GM19035 (cell line): ENCODE data around the gene CHST9.
"Not testable (repeated sequence)": the region's sequence is repeated elsewhere in the genome, so short reads cannot be mapped to it uniquely, and the experiment has no call there.

Experiments
- ATAC-seq: cut with Tn5 transposase; IDR thresholded peaks from one replicate; pipeline ENCODE4 v1.9.1; 2021; ENCODE audit not compliant: unreplicated experiment

CHST9 gene

GRCh38 chr18:27108842-27109241 is 76.3 kb downstream of the CHST9 start:
- ATAC-seq, result no peak

GRCh38 chr18:27104743-27105142 is 80.4 kb downstream of the CHST9 start:
- ATAC-seq, result no peak

DNA sequence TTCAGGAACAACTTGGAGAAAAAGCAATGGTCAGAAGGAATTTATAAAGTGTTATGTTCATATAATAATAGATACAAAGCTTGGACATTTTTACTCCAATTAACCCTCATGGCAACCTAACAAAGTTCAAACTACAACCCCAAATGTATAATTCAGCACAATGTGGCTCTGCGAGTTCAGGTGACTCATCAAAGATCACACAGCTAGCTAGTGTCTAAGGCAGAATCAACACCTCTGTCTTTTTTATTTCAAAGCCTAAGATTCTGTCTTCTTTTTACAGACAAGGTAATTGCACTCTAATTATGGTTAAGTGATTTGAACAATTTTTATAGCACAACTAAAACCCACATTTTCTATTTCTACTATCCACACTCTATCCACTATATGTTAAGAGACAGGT is 90.5 kb downstream of the CHST9 start:
- ATAC-seq, result no peak

GRCh38 chr18:27093290-27093689 is 91.8 kb downstream of the CHST9 start:
- ATAC-seq, result not testable (repeated sequence)

DNA sequence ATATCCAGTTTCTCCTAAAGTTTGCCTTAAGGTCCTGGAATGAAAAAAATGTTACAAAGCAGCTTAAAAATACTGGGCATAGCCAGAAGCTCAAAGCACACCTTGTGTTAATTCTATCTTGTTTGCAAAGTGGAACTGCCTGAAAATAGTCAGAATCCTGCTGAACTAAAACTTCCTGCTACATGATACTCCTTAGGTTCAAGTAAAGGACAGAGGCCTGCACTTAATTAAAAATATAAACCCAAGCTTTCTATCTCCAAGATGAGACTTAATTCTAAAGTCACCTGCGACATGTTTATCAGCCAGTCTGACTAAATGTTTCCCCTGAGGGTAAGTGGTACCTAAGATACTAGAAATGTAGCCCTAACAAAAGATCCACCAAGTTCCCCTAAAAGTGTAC is 103.4 kb downstream of the CHST9 start:
- no peak for ATAC-seq

DNA sequence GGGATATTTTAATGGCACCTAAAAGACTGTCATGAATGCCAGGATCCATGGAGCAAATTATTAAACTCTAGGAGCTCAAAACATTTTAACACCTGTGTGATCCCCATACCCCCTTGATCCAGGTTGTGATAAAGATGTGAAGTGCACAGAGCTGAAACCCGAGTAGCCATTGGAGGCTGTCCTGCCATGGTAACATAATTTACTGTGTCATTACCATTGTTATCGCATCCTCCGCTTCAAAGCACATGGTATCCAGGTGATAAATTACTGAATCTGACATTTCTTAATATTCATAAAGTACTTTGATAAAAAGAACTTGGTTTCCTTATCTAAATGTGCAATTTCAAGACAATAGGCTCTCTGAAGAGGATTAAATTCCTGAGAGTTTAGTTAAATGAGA is 109.3 kb downstream of the CHST9 start:
- ATAC-seq, result no peak

- peak; percentile 96 for ATAC-seq
Observed at GRCh38 chr18:27073404-27073830, 111.7 kb downstream of the CHST9 start.

- no peak for ATAC-seq
Observed at GRCh38 chr18:27064673-27065072, 120.4 kb downstream of the CHST9 start.

DNA sequence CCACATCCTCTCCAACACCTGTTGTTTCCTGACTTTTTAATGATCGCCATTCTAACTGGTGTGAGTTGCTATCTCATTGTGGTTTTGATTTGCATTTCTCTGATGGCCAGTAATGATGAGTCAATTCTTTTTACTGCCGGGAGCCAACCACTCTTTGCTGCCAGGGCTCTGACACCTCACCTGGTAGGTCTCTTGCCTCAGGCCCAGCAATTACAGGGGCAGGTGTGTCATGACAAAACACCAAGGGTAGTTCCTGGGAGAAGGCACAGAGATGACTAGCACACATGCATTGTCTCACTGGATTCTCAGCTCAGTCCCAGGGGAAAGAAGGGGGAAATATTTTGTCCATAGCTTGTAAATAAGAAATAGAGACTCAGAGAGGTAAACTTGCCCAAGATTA is 122.3 kb downstream of the CHST9 start:
- no peak for ATAC-seq

DNA sequence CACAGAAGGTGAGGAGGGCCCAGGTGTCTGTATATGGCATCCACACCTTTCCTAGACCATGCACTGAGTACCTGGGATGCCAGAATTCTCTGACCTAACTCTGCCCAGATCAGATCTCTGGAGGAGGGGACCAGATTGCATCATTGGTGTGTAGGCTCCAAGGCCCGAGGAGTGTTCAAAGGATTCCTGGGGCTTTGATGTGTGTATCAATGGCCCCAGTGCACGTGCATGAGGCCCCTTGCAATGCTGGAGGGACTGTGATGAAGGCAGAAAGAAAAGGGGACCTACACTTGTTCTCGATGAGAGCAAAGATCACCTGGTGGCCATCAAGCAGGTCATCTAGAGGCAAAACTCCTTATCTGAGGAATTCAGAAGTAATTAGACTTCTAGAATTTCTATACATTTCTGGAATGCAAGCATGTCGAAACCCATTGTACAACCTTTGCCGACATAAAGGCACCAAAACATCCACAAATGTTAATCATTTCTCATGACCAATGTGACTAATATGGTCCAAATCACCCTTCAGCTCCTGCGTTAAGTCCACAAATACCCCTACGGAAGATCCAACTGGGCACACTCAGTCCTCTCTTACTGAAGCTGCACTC is 123.5 kb downstream of the CHST9 start:
- ATAC-seq, result no peak

DNA sequence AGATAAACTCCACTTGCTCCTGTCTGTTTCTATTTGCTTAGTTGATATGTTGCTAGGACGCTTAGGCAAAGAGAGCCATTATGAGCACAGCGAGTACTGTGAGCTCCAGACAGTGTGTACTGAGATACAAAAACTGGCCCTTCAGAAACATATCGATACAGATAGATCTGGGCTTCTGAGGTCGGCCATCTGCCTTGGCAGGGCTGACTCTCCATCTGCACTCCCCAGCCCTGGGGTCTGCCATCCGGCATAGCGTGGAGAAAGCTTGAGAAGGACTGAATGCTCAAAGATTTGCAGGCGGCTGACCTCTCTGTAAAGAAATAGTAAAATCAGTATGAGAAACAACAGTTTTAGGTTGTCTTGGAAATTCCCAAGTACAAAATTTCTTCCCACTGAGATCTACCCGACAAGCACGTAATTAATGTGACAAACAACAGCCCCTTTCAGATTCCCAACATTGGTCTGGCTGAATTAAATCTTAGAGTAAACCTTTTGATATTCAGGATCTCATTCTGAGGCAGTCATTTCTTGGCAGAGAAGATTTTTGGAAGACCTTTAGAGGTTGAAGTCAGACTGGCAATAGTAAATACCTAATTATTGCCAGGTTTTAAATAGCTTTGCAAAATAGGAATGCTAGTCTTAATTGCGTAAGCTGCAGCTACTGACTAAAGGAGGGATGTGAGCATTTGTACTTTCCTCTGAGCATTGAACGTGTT is 127.4 kb downstream of the CHST9 start:
- ATAC-seq, result no peak

DNA sequence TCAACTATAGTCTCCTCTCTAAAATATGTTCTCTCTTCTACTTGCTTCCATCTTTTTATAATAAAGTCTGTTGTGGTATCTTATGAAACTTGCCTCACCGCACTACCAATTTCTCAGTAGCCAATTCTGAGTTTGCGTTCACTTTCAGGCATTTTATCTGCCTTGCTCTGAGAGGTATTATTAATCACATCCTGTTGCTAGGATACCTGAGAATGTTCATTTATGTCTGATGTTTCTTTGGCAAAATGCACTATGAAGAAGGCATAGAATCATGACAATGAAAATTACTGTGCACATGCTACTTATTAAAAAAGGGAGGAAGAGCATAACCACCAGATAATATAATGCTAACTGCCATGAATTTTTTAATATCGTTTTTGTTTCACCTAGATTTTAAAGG is 130.2 kb downstream of the CHST9 start:
- no peak for ATAC-seq

DNA sequence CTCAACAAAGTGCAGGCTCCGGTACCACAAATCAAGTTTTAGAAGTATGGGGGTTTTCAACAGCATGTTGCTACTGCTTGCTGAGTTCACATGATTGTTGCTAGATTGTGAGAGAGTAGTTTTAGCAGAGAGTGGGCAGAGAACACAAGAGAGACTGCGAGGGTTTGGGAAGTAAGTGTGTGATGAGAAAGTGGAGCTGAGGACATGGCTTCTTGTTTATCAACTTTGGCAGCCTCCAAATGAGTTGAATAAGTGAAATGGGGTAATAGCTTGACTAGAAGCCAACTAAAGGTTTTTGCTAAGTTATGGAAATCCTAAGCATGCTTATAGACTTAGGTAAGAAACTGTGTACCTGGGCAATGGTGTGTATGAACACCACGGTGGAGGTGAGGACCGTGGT is 135.1 kb downstream of the CHST9 start:
- ATAC-seq, result no peak

- no peak for ATAC-seq
Observed at GRCh38 chr18:27045342-27045741, 139.8 kb downstream of the CHST9 start.

DNA sequence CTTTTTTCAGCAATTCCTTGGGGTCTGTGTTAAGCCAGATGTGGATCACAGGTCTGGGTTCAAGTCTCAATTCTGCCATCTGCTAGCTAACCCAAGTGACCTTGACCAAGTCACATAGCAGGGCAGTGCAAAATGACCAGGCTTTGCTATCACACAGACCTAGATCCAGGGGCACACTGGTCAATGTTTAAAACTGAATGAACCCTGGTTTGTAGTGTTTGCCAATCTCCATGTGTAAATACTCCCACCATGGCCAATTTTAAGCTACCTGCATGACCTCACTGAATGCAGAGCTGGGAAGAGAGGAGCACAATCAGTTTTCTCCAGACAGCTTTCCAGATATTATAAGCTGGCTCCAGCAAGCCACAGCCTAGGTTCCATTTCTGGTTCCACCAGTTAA is 142.9 kb downstream of the CHST9 start:
- no peak for ATAC-seq

DNA sequence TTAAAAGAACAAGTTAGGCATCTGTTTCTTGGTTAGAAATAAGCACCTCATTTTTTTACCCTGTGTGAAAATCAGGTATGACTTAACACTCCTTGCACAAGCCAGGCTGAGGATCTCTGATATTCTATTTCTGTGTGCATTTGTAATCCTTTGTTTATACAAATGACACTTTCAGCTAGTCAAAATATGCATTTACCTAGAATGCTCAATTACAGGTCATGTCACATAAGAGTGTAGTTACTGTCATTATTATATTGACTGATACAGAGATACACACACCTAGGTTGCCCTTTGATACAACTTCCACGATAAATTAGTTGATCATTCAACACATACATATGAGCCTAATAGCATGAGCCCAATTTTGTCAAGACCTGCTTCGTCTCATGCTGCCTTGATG is 144.3 kb downstream of the CHST9 start:
- no peak for ATAC-seq

DNA sequence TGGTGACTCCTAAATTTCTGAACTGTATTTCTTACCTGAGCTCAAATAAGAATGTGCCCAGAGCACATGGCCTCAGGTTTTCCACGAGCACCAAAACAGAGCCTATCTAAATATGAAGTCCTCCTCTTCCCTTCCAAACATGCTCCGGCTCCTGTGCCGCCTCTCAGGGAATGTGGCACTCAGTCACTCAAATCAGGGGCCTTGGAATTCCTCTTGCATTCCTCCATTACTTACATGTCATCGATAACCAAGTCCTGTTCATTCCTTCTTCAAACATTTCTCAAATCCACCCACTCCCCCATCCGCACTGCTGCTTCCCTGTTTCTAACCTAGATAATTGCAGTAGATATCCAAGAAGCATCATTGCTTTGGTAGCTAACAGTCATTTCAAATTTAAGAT is 151.4 kb downstream of the CHST9 start:
- no peak for ATAC-seq

DNA sequence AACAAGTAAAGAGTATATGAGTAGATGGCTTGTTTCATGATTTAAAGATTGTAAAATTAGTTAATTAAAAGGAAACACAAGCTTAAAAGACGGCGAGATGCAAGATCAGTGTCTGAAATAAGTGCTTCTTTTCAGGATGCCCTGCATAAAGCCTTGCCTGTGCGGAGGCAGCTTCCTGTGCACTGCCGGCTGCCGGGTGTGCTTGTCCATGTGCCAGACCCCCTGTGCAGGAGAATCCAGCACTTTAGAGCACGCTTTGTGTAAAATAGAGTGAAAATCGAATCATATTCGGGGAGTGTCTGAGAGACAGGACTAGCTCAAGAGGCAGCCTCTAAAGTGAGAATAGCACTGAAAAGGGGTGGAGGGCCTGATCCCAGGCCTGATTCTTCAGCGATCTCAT is 154.7 kb downstream of the CHST9 start:
- ATAC-seq, result no peak

DNA sequence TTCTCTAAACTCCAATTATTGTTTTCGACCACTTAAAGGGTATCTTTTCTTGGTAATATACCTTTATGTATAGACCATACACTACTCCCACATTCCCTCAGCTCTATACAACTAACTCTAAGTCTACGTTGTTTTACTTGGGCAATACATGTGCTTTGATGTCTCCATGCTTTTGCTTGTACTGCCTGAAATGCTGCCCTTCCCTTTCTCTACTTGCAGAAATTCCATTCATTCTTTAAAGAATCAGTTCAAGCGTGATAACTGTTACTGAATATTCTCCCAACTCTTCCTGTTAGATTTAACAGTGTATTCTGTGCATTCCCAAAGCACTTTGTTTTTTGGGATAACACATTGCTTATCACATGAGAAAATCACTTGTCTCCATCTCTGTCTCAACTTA is 162.6 kb downstream of the CHST9 start:
- ATAC-seq, result no peak

GRCh38 chr18:27017901-27018500 is 167.1 kb downstream of the CHST9 start:
- ATAC-seq, result peak; percentile 60

- no peak for ATAC-seq
Observed at GRCh38 chr18:27014841-27015240, 170.3 kb downstream of the CHST9 start.

GRCh38 chr18:27010784-27011183 is 174.3 kb downstream of the CHST9 start:
- no peak for ATAC-seq

GRCh38 chr18:27009293-27009692 is 175.8 kb downstream of the CHST9 start:
- ATAC-seq, result no peak
